Activated CD8-positive, alpha-beta T cell treated with anti-CD3 and anti-CD28 coated beads for 36 hours (primary cell): ENCODE data around the gene ANGEL1. TPM values are rescaled to one million over a fixed set of nuclear protein-coding genes. Genes with fewer than 3 reads are reported as not detected.

Experiments
- ATAC-seq: fragments of 200-7000 bp; cut with Tn5 transposase; one replicate; pipeline ENCODE4 v1.10.0; 2021; ENCODE audit warnings: mild to moderate bottlenecking, moderate library complexity
- CTCF ChIA-PET: fragments of 350-600 bp; sonication (Branson Sonifier 250); formaldehyde crosslinking; loops from one replicate; lab custom pipeline; 2021; ENCODE audit warnings: antibody characterized with exemption; lab: Charles Lee
- POLR2A ChIA-PET: fragments of 350-600 bp; sonication (Branson Sonifier 250); formaldehyde crosslinking; loops from one replicate; lab custom pipeline; 2021; ENCODE audit warnings: antibody characterized with exemption; lab: Charles Lee
- DNase-seq: peaks from one replicate; pipeline ENCODE4 v3.0.0-alpha.2; 2020
- H3K27ac Mint-ChIP-seq: one replicate; pipeline ENCODE4 v1.8.0; 2021; ENCODE audit warnings: mild to moderate bottlenecking, mixed read lengths
- H3K27me3 Mint-ChIP-seq: one replicate; pipeline ENCODE4 v1.8.0; 2021; ENCODE audit warnings: mixed read lengths
- H3K36me3 Mint-ChIP-seq: one replicate; pipeline ENCODE4 v1.8.0; 2021; ENCODE audit warnings: low read depth, mixed read lengths
- H3K4me1 Mint-ChIP-seq: one replicate; pipeline ENCODE4 v1.8.0; 2021; ENCODE audit warnings: low read depth, mixed read lengths
- H3K4me3 Mint-ChIP-seq: one replicate; pipeline ENCODE4 v1.8.0; 2021; ENCODE audit warnings: mild to moderate bottlenecking, moderate library complexity, mixed read lengths
- H3K9me3 Mint-ChIP-seq: one replicate; pipeline ENCODE4 v1.8.0; 2021; ENCODE audit warnings: mixed read lengths
- intact Hi-C: fragments of 100-400 bp; cut with micrococcal nuclease; formaldehyde crosslinking; loops from one replicate; pipeline ENCODE4 v1.10.0; 2022
- total RNA-seq, 2 experiments: library from RNA; stranded (reverse); gene quantifications; one replicate each; pipeline ENCODE4 v1.2.3, GENCODE V29; 2021
- TF ChIP-seq, protein P1 (sequence below): fragments of 200-600 bp; IDR thresholded peaks from one replicate; pipeline ENCODE4 v1.8.0; 2022; ENCODE audit warnings: antibody characterized with exemption, mild to moderate bottlenecking

The ANGEL1 gene
- total RNA-seq, 2 experiments from 2014 or later = 16.5 to 21.5 TPM

DNA sequence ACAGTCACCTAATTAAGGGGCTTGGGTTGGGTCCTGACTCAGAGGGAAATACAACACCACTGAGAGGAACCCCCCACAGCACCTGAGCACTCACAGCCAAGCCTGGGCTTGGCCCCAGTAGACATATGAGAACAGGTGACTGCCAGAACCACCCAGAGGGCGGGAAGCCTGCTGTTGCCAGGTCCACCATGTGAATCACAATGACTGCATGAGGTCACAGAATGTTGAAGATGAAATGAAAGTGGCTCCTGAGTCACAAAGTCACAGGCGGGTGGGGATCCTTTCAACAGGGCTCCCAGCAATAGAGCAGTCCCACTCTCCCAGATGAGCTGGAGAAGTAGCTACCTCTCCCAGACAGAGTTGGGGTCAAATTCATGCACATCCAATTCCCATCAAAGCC lies 13.4 kb upstream of the ANGEL1 start, which contains the start of gene LRRC74A:
Gene LRRC74A (plus strand): TSS at position 287 of the 400 bp plus-strand sequence. CDS start 290 bp downstream, outside the sequence.
- CTCF ChIA-PET = interaction anchor here (1.1 kb wide), 1 partner anchor 116 kb away, joined by 3 read pairs; no protein-coding TSS in a partner anchor
- Mint-ChIP-seq H3K27me3 (no peaks in the 10 kb centered on the region), H3K27ac (no peak within 1 kb of the TSS), H3K4me1 (no peaks in the 10 kb centered on the region), H3K4me3 (no peak within 1 kb of the TSS), H3K36me3 (no peaks in the 10 kb centered on the region), H3K9me3 (no peaks in the 10 kb centered on the region)
- DNase-seq (peak; percentile 14), ATAC-seq (peak; percentile 45)
- TF ChIP-seq, protein P1, sequence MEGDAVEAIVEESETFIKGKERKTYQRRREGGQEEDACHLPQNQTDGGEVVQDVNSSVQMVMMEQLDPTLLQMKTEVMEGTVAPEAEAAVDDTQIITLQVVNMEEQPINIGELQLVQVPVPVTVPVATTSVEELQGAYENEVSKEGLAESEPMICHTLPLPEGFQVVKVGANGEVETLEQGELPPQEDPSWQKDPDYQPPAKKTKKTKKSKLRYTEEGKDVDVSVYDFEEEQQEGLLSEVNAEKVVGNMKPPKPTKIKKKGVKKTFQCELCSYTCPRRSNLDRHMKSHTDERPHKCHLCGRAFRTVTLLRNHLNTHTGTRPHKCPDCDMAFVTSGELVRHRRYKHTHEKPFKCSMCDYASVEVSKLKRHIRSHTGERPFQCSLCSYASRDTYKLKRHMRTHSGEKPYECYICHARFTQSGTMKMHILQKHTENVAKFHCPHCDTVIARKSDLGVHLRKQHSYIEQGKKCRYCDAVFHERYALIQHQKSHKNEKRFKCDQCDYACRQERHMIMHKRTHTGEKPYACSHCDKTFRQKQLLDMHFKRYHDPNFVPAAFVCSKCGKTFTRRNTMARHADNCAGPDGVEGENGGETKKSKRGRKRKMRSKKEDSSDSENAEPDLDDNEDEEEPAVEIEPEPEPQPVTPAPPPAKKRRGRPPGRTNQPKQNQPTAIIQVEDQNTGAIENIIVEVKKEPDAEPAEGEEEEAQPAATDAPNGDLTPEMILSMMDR = no peak
- intact Hi-C loops = no loop called here
- POLR2A ChIA-PET = no interaction called here

DNA sequence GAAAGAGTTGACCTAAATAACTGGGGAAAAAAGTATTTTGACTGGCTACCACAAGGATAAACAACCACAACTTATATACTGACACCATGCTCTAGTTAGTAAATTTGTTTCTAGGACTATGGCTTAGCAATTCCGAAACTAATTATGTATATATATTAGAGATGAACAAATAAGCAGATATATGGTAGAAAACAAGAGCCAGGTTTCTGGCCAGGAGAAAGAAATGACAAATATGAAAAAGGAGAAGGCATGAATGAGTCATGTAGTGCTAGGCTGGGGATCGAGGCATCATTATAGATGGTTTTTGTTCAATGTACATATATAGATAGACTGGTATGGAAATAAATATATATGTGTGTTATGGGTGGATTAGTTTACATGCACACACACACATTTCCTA lies 8.0 kb upstream of the ANGEL1 start:
- DNase-seq (no peak), ATAC-seq (no peak)
- TF ChIP-seq, protein P1 = no peak
- Mint-ChIP-seq H3K4me3 (no peak overlapping the region), H3K36me3 (no peaks in the 10 kb centered on the region), H3K4me1 (no peaks in the 10 kb centered on the region), H3K27me3 (peaks cover 3% of the 10 kb centered on the region), H3K9me3 (no peaks in the 10 kb centered on the region), H3K27ac (no peak overlapping the region)
- intact Hi-C loops = no loop called here
- CTCF ChIA-PET = no interaction called here
- POLR2A ChIA-PET = no interaction called here

DNA sequence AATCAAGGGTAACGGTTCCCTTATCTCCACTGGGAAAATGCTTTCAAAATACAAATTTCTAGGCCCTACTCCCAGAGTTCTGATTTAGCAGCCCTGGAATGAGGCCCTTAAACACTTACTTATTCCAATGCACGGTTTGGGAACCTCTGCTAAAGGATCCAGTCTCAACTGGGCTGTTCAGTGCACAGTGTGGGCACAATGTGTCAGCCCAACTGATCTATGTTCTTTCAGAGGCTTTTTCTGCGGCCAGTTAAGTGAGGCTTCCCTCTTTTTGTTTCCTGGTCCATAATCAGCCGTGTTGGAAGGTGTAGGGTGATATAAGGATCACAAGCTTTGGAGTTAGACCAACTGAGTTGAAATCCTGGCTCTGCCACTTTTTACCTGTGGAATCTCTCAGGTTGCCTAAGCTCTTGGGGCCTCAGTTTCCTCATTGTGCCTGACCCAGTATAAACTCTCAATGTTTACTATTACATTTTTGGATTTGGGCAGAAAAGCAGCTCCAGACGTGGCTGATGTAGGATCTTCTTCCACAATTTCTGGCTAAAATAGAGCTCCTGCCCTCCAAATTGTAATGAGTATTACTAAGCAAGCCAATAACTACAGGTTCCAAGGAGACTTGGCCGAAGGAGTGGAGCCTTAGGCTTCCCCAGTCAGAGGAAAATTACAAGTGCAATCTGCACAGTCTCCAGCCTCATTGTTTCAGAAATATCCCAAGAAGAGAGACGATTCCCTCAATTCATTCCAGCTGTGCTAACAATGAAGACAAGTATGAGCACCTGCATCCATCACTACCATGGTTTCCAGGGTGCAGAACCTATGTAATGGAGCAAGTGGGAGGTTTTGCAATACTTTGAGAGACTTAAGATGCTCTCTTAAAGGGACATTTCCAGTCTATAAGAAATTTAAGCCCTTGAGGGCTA lies 2.3 kb upstream of the ANGEL1 start:
- Mint-ChIP-seq H3K4me3 (no peak overlapping the region), H3K27ac (no peak overlapping the region), H3K4me1 (peaks cover 15% of the 10 kb centered on the region), H3K36me3 (no peaks in the 10 kb centered on the region), H3K27me3 (peaks cover 2% of the 10 kb centered on the region), H3K9me3 (no peaks in the 10 kb centered on the region)
- intact Hi-C loops = no loop called here
- DNase-seq (no peak), ATAC-seq (no peak)
- ChIA-PET POLR2A (interaction anchor here (0.7 kb wide), 1 partner anchor 12 kb away, joined by 3 read pairs; no protein-coding TSS in a partner anchor), CTCF (interaction anchor here (1.1 kb wide), 1 partner anchor 256 kb away, joined by 4 read pairs; no protein-coding TSS in a partner anchor)
- TF ChIP-seq, protein P1 = no peak

DNA sequence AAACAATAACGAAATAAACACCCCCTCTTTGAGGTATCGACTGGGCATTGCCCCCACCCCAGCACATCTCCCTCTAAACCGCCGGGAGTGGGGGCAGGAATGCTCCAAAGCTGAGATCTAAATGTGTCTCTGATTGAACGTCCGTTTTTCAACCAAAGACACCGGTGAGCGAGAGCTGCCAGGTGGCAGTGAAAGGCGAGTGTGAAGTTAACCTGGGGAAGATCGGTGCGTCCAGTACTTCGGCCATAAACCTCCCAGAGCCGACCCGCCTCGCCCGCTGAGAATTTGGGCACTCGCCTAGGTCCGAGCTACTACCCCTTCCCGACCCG lies 625 bp downstream of the ANGEL1 start:
- peak overlapping the region; percentile 84 for H3K27ac Mint-ChIP-seq
- peaks cover 23% of the 10 kb centered on the region for H3K4me1 Mint-ChIP-seq
- H3K27me3 Mint-ChIP-seq = no peaks in the 10 kb centered on the region
- peak; percentile 21 for DNase-seq
- CTCF ChIA-PET = interaction anchor here (0.9 to 4.8 kb wide), 5 partner anchors 27 to 111 kb away, joined by 3 to 36 read pairs (median 4); no protein-coding TSS in a partner anchor
- intact Hi-C loops = no loop called here
- POLR2A ChIA-PET = interaction anchor here (0.6 to 2.1 kb wide), 6 partner anchors 9 to 102 kb away, joined by 3 to 6 read pairs (median 3); no protein-coding TSS in a partner anchor
- TF ChIP-seq, protein P1 = no peak
- H3K4me3 Mint-ChIP-seq = peak overlapping the region; percentile 86
- no peaks in the 10 kb centered on the region for H3K9me3 Mint-ChIP-seq
- H3K36me3 Mint-ChIP-seq = peaks cover 18% of the 10 kb centered on the region
- ATAC-seq = no peak
